LNCaP clone FGC (cell line): ENCODE data around the gene TXNDC16.

ENCODE experiments used
- DNase-seq: peaks from one replicate; pipeline ENCODE4 v3.0.0-alpha.2; 2011; ENCODE audit warnings: low read depth
- H3K4me3 ChIP-seq: 2 replicates; pipeline ENCODE4 v1.5.1; 2011; ENCODE audit warnings: mild to moderate bottlenecking, low read depth, low read length, control low read depth
- TF ChIP-seq, protein P1 (sequence below): IDR thresholded peaks from 2 replicates; pipeline ENCODE4 v1.5.1; 2012; ENCODE audit warnings: mild to moderate bottlenecking; ENCODE audit not compliant: control insufficient read depth, insufficient read depth; ENCODE audit errors: extremely low read depth

TXNDC16 gene

DNA sequence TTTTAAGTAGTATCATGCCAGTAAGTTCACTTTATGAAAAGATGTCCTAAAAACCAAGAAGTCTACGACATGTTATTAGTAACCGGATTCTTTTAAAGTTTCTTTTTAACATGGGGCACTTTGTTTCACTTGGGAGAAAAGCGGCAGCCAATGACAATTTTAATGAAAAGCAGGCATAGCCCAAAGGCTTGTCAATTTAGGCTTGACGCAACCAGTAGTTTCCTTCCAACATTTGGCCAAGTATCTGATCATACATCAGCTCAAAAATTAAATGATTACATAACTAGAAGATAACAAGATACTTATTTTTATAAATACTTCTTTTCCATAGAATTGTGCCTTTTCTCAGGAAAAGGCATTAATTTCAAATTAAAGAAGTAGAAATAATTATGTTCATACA, 112.8 kb downstream of the TXNDC16 start:
- no peak overlapping the region for H3K4me3 ChIP-seq
- DNase-seq, result no peak
- TF ChIP-seq, protein P1, sequence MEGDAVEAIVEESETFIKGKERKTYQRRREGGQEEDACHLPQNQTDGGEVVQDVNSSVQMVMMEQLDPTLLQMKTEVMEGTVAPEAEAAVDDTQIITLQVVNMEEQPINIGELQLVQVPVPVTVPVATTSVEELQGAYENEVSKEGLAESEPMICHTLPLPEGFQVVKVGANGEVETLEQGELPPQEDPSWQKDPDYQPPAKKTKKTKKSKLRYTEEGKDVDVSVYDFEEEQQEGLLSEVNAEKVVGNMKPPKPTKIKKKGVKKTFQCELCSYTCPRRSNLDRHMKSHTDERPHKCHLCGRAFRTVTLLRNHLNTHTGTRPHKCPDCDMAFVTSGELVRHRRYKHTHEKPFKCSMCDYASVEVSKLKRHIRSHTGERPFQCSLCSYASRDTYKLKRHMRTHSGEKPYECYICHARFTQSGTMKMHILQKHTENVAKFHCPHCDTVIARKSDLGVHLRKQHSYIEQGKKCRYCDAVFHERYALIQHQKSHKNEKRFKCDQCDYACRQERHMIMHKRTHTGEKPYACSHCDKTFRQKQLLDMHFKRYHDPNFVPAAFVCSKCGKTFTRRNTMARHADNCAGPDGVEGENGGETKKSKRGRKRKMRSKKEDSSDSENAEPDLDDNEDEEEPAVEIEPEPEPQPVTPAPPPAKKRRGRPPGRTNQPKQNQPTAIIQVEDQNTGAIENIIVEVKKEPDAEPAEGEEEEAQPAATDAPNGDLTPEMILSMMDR, result no peak

DNA sequence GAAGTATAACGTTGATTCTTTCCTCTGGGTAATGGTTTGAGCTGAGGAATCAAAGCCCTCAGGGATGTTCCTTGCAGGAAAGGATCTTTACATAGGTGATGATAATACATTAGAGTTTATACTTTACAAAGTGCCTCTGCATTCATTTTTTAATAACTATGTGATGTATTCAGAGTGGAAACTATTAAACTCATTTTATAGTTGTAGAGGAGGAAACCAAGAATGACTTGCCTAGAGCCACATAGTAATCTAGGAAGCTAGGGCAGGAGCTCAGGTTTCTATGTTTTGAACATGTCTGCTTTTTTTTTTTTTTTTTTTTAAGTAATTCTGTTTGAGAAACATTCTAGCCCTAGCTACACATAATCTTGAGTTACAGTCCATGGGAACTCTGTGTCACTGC, 117.3 kb downstream of the TXNDC16 start:
- TF ChIP-seq, protein P1, result no peak
- no peak overlapping the region for H3K4me3 ChIP-seq
- DNase-seq, result no peak

DNA sequence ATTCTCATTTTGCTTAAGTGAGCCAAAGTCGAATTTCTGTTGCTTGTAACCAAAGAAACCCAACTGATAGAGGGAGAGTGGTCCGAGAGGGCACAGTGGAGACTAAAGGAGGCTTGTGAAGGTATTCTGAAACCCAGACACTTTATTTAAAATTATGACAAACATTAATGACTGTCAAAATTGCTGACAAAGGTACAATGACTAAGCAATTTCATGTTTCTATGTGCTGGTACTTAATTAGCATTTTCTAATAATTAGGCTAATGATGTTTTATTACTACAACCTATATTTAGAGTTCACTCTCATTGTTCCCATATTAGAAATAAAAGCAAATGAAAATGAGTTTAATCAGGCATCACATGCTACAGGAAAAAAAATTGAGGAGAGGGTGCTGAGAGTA, 121.8 kb downstream of the TXNDC16 start:
- no peak overlapping the region for H3K4me3 ChIP-seq
- TF ChIP-seq, protein P1, result no peak
- no peak for DNase-seq

DNA sequence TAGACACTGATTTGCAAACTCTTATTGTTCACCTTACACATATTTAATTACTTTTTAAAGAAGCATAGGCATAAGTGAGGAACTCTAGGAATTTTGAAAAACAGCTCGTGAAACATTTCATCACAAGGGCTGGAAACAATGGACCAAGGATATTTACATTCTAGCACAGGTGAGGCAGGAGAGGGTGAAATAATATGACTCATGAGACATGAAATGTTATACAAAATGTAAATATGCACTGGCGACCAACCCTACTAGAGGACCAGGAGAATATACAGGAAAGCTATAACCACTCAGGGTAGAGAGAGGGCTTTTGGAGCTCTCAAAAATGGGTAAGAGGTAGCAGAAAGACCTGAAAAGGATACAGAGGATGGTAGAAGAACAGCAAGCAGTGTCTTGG, 122.9 kb downstream of the TXNDC16 start:
- no peak overlapping the region for H3K4me3 ChIP-seq
- TF ChIP-seq, protein P1, result no peak
- DNase-seq, result no peak

DNA sequence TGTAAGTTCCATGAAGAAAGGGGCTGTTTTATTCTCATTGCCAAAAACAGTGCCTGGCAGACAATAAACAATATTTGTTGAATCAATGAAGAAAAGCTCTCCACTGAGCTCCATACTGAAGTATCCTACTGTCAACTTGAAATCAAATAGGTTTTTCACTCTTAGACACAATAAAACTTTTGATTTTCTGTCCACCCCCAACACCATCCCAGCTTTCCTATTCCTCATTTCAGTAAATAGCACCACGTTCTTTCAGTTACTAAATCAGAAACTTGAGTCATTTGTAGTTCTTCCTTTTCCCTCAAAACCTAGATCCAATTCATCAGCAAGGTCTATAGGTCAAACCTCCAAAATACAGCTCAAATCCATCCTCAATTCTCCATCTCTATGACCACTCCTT, 124.8 kb downstream of the TXNDC16 start:
- no peak for DNase-seq
- TF ChIP-seq, protein P1, result no peak
- H3K4me3 ChIP-seq, result no peak overlapping the region

DNA sequence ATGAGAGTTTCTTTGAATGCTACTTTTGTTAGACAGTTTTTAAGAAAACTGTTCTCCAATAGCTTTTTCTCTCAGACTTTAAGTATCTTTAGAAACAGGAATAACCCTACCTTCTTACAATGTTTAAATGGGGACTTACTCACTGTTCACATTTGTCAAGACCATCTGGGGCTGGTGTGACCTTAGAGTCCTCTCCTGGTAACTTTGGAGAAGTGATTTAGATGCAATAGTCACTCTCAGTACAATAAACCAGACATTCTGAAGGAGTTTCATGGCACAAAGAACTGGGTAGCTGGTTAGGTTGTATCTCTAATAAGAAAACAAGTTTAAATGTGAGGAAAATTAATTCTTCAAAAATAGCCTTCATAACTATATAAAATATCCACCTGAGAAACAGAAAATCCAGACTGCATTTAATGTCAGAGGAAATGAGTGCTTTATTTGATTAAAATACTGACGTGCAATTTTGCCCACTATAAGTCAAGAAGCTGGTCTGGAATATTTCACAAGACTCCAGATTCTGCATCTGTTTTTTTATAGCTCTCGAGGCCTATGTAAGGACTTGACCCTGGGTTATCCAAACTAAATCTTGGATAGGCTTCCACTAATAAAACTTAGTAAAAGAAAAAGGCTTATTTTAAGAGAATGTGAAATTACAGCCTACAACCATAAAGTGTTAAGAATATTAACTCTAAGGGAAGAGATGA, 129.5 kb downstream of the TXNDC16 start:
- no peak overlapping the region for H3K4me3 ChIP-seq
- TF ChIP-seq, protein P1, result peak; percentile 26; the same call in 1 of the 2 replicates
- peak; percentile 17 for DNase-seq

DNA sequence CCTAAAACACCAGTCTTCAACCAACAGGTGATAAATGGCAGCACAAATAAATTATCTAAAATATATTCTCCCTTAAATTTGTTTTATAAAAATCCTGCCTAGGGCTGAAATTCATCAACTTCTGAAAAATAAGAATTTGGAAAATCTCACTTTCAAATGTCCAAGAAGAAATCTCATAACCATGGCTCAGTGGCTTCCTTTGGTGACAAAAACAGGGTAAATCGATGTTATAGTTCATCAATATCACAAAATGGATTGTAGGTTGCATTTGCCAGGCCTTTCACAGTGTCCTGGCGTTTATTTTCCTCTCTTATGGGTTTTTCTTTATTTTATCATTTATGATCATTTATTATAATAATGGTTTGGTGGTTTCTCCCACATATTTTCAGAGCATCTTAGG, 135.2 kb downstream of the TXNDC16 start:
- TF ChIP-seq, protein P1, result no peak
- H3K4me3 ChIP-seq, result no peak overlapping the region
- no peak for DNase-seq
